GM23338 (cell line): ENCODE measurements around the gene PYY. TPM values are rescaled to one million over a fixed set of nuclear protein-coding genes. Genes with fewer than 3 reads are reported as not detected.
"Not testable (repeated sequence)": the region's sequence is repeated elsewhere in the genome, so short reads cannot be mapped to it uniquely, and the experiment has no call there.

Experiments used
- ATAC-seq: fragments of 200-7000 bp; cut with Tn5 transposase; 3 replicates; pipeline ENCODE4 v1.9.1; 2020
- DNase-seq: peaks from one replicate; pipeline ENCODE4 v3.0.0-alpha.2; 2015; ENCODE audit warnings: low spot score
- H2AFZ ChIP-seq: fragments of 200-600 bp; sonication (generic); 2 replicates; pipeline ENCODE4 v1.8.0; 2016; ENCODE audit warnings: antibody characterized with exemption, mild to moderate bottlenecking, moderate library complexity
- H3F3A ChIP-seq: fragments of 200-600 bp; sonication (generic); replicated peaks from 2 replicates; pipeline ENCODE4 v1.8.0; 2017; ENCODE audit warnings: antibody characterized with exemption, mixed run types, low read depth
- H3K27ac ChIP-seq: fragments of 200-600 bp; sonication (generic); 2 replicates; pipeline ENCODE4 v1.6.1; 2016; ENCODE audit warnings: low read depth
- H3K27me3 ChIP-seq: fragments of 200-600 bp; sonication (generic); 2 replicates; pipeline ENCODE4 v1.8.0; 2016; ENCODE audit warnings: mild to moderate bottlenecking, mixed run types, moderate library complexity; ENCODE audit not compliant: insufficient read depth
- H3K36me3 ChIP-seq: fragments of 200-600 bp; sonication (generic); 2 replicates; pipeline ENCODE4 v1.8.0; 2016; ENCODE audit warnings: mild to moderate bottlenecking; ENCODE audit not compliant: insufficient read depth
- H3K4me1 ChIP-seq: fragments of 200-600 bp; sonication (generic); 2 replicates; pipeline ENCODE4 v1.8.0; 2016; ENCODE audit warnings: mild to moderate bottlenecking, moderate library complexity; ENCODE audit not compliant: insufficient read depth
- H3K4me2 ChIP-seq: fragments of 200-600 bp; sonication (generic); 2 replicates; pipeline ENCODE4 v1.7.1; 2017; ENCODE audit warnings: mixed run types
- H3K4me3 ChIP-seq: fragments of 200-600 bp; sonication (generic); 2 replicates; pipeline ENCODE4 v1.6.1; 2016; ENCODE audit warnings: mixed run types
- H3K79me2 ChIP-seq: fragments of 200-600 bp; sonication (generic); replicated peaks from 2 replicates; pipeline ENCODE4 v1.8.0; 2017; ENCODE audit warnings: mild to moderate bottlenecking; ENCODE audit not compliant: insufficient read depth
- H3K9me2 ChIP-seq: fragments of 200-600 bp; sonication (generic); 2 replicates; pipeline ENCODE4 v1.8.0; 2017; ENCODE audit not compliant: insufficient read depth
- H4K20me1 ChIP-seq: fragments of 200-600 bp; sonication (generic); replicated peaks from 2 replicates; pipeline ENCODE4 v1.8.0; 2017; ENCODE audit warnings: mild to moderate bottlenecking; ENCODE audit not compliant: insufficient read depth
- H3K27ac Mint-ChIP-seq: 2 replicates; pipeline ENCODE4 v1.8.0; 2020; ENCODE audit warnings: inconsistent platforms, mild to moderate bottlenecking, moderate library complexity, mixed read lengths
- H3K27me3 Mint-ChIP-seq: 3 replicates; pipeline ENCODE4 v1.8.0; 2022; ENCODE audit warnings: low read depth, mild to moderate bottlenecking, moderate library complexity, mixed read lengths, inconsistent platforms; ENCODE audit not compliant: insufficient read depth, poor library complexity
- H3K36me3 Mint-ChIP-seq: 3 replicates; pipeline ENCODE4 v1.8.0; 2021; ENCODE audit warnings: low read depth, mild to moderate bottlenecking, inconsistent platforms, moderate library complexity, mixed read lengths
- H3K4me1 Mint-ChIP-seq: 3 replicates; pipeline ENCODE4 v1.8.0; 2020; ENCODE audit warnings: mild to moderate bottlenecking, inconsistent platforms, mixed read lengths
- H3K4me3 Mint-ChIP-seq: 3 replicates; pipeline ENCODE4 v1.8.0; 2021; ENCODE audit warnings: moderate library complexity, mild to moderate bottlenecking, inconsistent platforms, mixed read lengths
- H3K9me3 Mint-ChIP-seq: 3 replicates; pipeline ENCODE4 v1.8.0; 2020; ENCODE audit warnings: moderate library complexity, mild to moderate bottlenecking, inconsistent platforms, mixed read lengths
- CREB1 ChIP-seq: fragments of 250-450 bp; sonication (Bioruptor Pico); IDR thresholded peaks from 2 replicates; pipeline ENCODE4 v1.5.0; 2020; ENCODE audit warnings: low read depth, mild to moderate bottlenecking, moderate library complexity
- CTCF ChIP-seq, 2 experiments: fragments of 200-600 bp in 1 of 2; sonication (generic) in 1 of 2; conservative IDR thresholded peaks; 2 replicates each; pipeline versions ENCODE4 v1.5.1 to v1.6.1; 2016 to 2017; ENCODE audit warnings: antibody characterized with exemption in 2 of 2, low read depth in 2 of 2, mild to moderate bottlenecking in 2 of 2, moderate library complexity in 1 of 2
- ETS1 ChIP-seq: IDR thresholded peaks from 2 replicates; pipeline ENCODE4 v1.6.1; 2016; ENCODE audit warnings: antibody characterized with exemption
- EZH2 ChIP-seq: fragments of 200-600 bp; sonication (generic); IDR thresholded peaks from one replicate; pipeline ENCODE4 v1.8.0; 2017; ENCODE audit warnings: antibody characterized with exemption, mild to moderate bottlenecking, low read depth; ENCODE audit not compliant: unreplicated experiment
- EZH2phosphoT487 ChIP-seq: fragments of 200-600 bp; sonication (generic); IDR thresholded peaks from one replicate; pipeline ENCODE4 v1.8.1; 2018; ENCODE audit warnings: antibody characterized with exemption; ENCODE audit not compliant: unreplicated experiment
- NANOG ChIP-seq: IDR thresholded peaks from 2 replicates; pipeline ENCODE4 v1.6.1; 2016; ENCODE audit warnings: antibody characterized with exemption, borderline replicate concordance
- REST ChIP-seq: IDR thresholded peaks from one replicate; pipeline ENCODE4 v1.6.1; 2018; ENCODE audit warnings: antibody characterized with exemption; ENCODE audit not compliant: unreplicated experiment
- STAT1 ChIP-seq: IDR thresholded peaks from one replicate; pipeline ENCODE4 v1.6.1; 2016; ENCODE audit warnings: antibody characterized with exemption; ENCODE audit not compliant: unreplicated experiment
- ZNF114 ChIP-seq: fragments of 250-450 bp; sonication (Bioruptor Pico); IDR thresholded peaks from 2 replicates; pipeline ENCODE4 v1.5.0; 2020; ENCODE audit warnings: mild to moderate bottlenecking, moderate library complexity
- polyA plus RNA-seq: library from polyadenylated mRNA; unstranded; fragments of >200 nt; fragmentation: Nextera tagmentation; extraction: Ambion mirVana; gene quantifications from 2 replicates; pipeline ENCODE4 v1.2.1, GENCODE V29; 2016
- total RNA-seq: library from RNA; depleted of rRNA; stranded (reverse); fragments of >200 nt; shearing (Covaris generic); gene quantifications from 2 replicates; pipeline ENCODE4 v1.2.3, GENCODE V29; 2014

Gene PYY
- total and polyA plus RNA-seq, 2 experiments from 2014 or later, result 0.56 to 8.5 TPM

GRCh38 chr17:43927929-43928328 is 25.8 kb downstream of the PYY start:
- not testable (repeated sequence) for H3K4me1 Mint-ChIP-seq, DNase-seq, H3K79me2 ChIP-seq, H3K36me3 ChIP-seq, H3K27ac ChIP-seq, H3K27ac Mint-ChIP-seq, H3K4me1 ChIP-seq, H3K9me2 ChIP-seq, H2AFZ ChIP-seq, H3F3A ChIP-seq, H4K20me1 ChIP-seq, H3K36me3 Mint-ChIP-seq, H3K9me3 Mint-ChIP-seq
- peak; percentile 22; the same call in 2 of the 3 replicates for ATAC-seq
- Histone ChIP-seq H3K27me3 (peaks cover 47% of the 10 kb centered on the region), H3K4me2 (peak overlapping the region; percentile 87), H3K4me3 (peak overlapping the region; percentile 58)
- Mint-ChIP-seq H3K4me3 (peak overlapping the region; percentile 70), H3K27me3 (peaks cover 31% of the 10 kb centered on the region)
- peak; percentile 33 for TF ChIP-seq EZH2

- H3K4me1 Mint-ChIP-seq, result peaks cover 9% of the 10 kb centered on the region
- Histone ChIP-seq H3K79me2 (no peaks in the 10 kb centered on the region), H3K27me3 (peaks cover 47% of the 10 kb centered on the region), H3K9me2 (0 out of 2 replicates have a peak, but pooled peaks cover 2% of the 10 kb centered on the region), H3K4me2 (peak overlapping the region; percentile 87), H3F3A (no peaks in the 10 kb centered on the region), H3K4me1 (peaks cover 6% of the 10 kb centered on the region), H2AFZ (peak overlapping the region; percentile 94), H3K27ac (no peak overlapping the region), H3K4me3 (peak overlapping the region; percentile 58), H4K20me1 (no peaks in the 10 kb centered on the region), H3K36me3 (no peaks in the 10 kb centered on the region)
- peak; percentile 24 for TF ChIP-seq EZH2
- TF ChIP-seq EZH2phosphoT487, result no peak
- TF ChIP-seq ZNF114 (CRISPR knock-in tag), result no peak
- peaks cover 29% of the 10 kb centered on the region for H3K27me3 Mint-ChIP-seq
- ATAC-seq (peak; percentile 77), DNase-seq (no peak)
- H3K9me3 Mint-ChIP-seq, result 0 out of 3 replicates have a peak, but pooled peaks cover 2% of the 10 kb centered on the region
- H3K27ac Mint-ChIP-seq, result no peak overlapping the region
- peak overlapping the region; percentile 70 for H3K4me3 Mint-ChIP-seq
- H3K36me3 Mint-ChIP-seq, result no peaks in the 10 kb centered on the region; the same call in 2 of the 3 replicates
Observed at GRCh38 chr17:43927060-43927864, 26.5 kb downstream of the PYY start.

- Histone ChIP-seq H3K4me3 (no peak overlapping the region), H2AFZ (no peak overlapping the region), H3K4me2 (no peak overlapping the region), H3K27ac (no peak overlapping the region), H4K20me1 (no peaks in the 10 kb centered on the region), H3F3A (no peaks in the 10 kb centered on the region), H3K36me3 (no peaks in the 10 kb centered on the region), H3K9me2 (0 out of 2 replicates have a peak, but pooled peaks cover 2% of the 10 kb centered on the region), H3K79me2 (no peaks in the 10 kb centered on the region), H3K27me3 (peaks cover 47% of the 10 kb centered on the region), H3K4me1 (peaks cover 6% of the 10 kb centered on the region)
- DNase-seq, result no peak
- H3K27me3 Mint-ChIP-seq, result peaks cover 33% of the 10 kb centered on the region
- H3K27ac Mint-ChIP-seq, result no peak overlapping the region
- H3K4me1 Mint-ChIP-seq, result peaks cover 9% of the 10 kb centered on the region
- no peaks in the 10 kb centered on the region; the same call in 2 of the 3 replicates for H3K36me3 Mint-ChIP-seq
- H3K9me3 Mint-ChIP-seq, result 0 out of 3 replicates have a peak, but pooled peaks cover 2% of the 10 kb centered on the region
- no peak overlapping the region for H3K4me3 Mint-ChIP-seq
- ATAC-seq, result no peak
- TF ChIP-seq EZH2phosphoT487, result no peak
- TF ChIP-seq CTCF (conservative IDR thresholded peaks at IDR 0.05; ENCODE audit: low read depth in 2 of 2), result no peak
- no peak for TF ChIP-seq NANOG
- TF ChIP-seq CREB1 (CRISPR knock-in tag), result no peak
- TF ChIP-seq ETS1, result no peak
- TF ChIP-seq REST, result no peak
- TF ChIP-seq STAT1, result no peak
Observed at GRCh38 chr17:43924558-43924957, 29.2 kb downstream of the PYY start.
